Central memory CD8-positive, alpha-beta T cell (primary cell): ENCODE results near the gene PADI1.

Source experiments
- ATAC-seq: fragments of 150-1000 bp; cut with Tn5 transposase; replicated peaks from 2 replicates; pipeline ENCODE4 v1.10.0; 2022; ENCODE audit warnings: mild to moderate bottlenecking, moderate FRiP score, moderate number of reproducible peaks; ENCODE audit not compliant: poor library complexity, severe bottlenecking; ENCODE audit errors: extremely low read depth
- DNase-seq, 2 donors: peaks; one replicate each; pipeline ENCODE4 v3.0.0; 2021; ENCODE audit warnings: low spot score in 2 of 2
- H3K27ac Mint-ChIP-seq: one replicate; pipeline ENCODE4 v1.8.0; 2022; ENCODE audit warnings: low read depth, mild to moderate bottlenecking, moderate library complexity, mixed read lengths
- H3K27me3 Mint-ChIP-seq: one replicate; pipeline ENCODE4 v1.8.0; 2022; ENCODE audit warnings: mixed read lengths
- H3K36me3 Mint-ChIP-seq: one replicate; pipeline ENCODE4 v1.8.0; 2022; ENCODE audit warnings: mild to moderate bottlenecking, moderate library complexity, mixed read lengths; ENCODE audit not compliant: insufficient read depth
- H3K4me1 Mint-ChIP-seq: one replicate; pipeline ENCODE4 v1.8.0; 2022; ENCODE audit warnings: mixed read lengths
- H3K4me3 Mint-ChIP-seq: one replicate; pipeline ENCODE4 v1.8.0; 2022; ENCODE audit warnings: mild to moderate bottlenecking, moderate library complexity, mixed read lengths
- H3K9me3 Mint-ChIP-seq: one replicate; pipeline ENCODE4 v1.8.0; 2022; ENCODE audit warnings: mixed read lengths

Gene PADI1

DNA sequence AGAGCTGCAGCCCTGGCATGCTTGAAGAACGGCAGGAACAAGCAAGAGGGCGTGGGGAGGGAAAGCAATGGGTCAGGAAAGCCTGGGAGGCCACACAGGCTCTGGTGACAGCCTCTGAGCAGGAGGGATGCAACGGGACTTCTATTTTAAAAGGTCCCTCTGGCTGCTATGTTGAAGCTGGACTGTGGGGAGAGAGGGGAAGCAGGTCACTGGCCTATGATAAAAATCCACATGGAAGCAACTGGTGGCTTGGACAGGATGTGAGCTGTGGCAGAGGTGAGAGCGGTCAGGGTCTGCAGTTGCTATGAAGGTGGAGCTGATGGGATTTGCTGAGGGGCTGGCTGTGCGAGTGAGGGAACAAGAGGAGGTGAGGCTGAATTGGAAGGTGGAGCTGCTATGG lies 11.2 kb downstream of the PADI1 start:
- H3K4me1 Mint-ChIP-seq, result peaks cover 14% of the 10 kb centered on the region
- no peak overlapping the region for H3K27ac Mint-ChIP-seq
- DNase-seq, result no peak
- no peaks in the 10 kb centered on the region for H3K36me3 Mint-ChIP-seq
- H3K9me3 Mint-ChIP-seq, result no peaks in the 10 kb centered on the region
- ATAC-seq, result no peak
- peaks cover 54% of the 10 kb centered on the region for H3K27me3 Mint-ChIP-seq
- no peak overlapping the region for H3K4me3 Mint-ChIP-seq

DNA sequence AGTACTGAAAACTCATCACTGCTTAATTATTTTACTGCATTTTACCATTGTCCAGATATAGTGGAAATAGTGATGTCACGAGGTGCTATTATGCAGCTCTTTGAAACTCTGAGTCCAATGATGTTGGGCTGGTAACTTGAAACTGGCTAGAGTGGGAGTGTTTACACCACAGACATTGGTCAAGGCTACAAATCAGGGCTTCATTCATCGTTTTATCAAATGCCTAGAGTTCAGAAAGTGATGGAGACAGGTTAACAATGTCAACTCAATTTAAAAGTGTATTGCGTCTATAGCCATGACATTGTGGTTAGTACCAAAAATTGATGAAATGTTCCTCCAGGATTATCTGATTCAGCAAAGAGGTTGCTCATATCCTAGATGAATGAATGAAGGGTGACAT lies 12.7 kb downstream of the PADI1 start:
- H3K4me1 Mint-ChIP-seq, result peaks cover 10% of the 10 kb centered on the region

DNA sequence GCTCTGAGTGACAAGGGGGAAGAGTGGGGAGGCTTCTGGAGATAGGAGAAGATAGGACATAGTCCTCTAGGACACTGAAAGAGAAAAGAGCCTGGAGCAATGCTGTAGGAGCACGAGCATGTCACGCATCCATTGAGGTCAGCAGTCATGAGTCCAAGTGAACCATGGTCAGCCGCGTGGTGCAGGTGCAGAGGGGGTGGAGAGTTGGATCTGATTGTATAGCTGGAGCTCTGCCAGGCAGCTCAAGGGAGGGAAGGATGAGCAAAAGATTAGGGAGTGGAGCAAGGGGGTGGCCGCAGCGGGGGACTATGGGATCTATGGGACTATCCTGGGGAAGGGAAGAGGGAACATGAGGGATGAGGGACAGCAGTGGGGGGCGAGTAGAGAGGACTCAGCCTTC lies 14.0 kb downstream of the PADI1 start:
- Mint-ChIP-seq H3K4me3 (no peak overlapping the region), H3K27me3 (peaks cover 39% of the 10 kb centered on the region), H3K4me1 (no peaks in the 10 kb centered on the region), H3K9me3 (no peaks in the 10 kb centered on the region), H3K36me3 (no peaks in the 10 kb centered on the region), H3K27ac (no peak overlapping the region)
- no peak for ATAC-seq
- DNase-seq, result no peak

More for the DNA sequence above, 12.7 kb downstream of the PADI1 start:
- no peak for DNase-seq
- no peak overlapping the region for H3K27ac Mint-ChIP-seq
- ATAC-seq, result no peak
- no peaks in the 10 kb centered on the region for H3K9me3 Mint-ChIP-seq
- no peak overlapping the region for H3K4me3 Mint-ChIP-seq
- peaks cover 53% of the 10 kb centered on the region for H3K27me3 Mint-ChIP-seq
- no peaks in the 10 kb centered on the region for H3K36me3 Mint-ChIP-seq

DNA sequence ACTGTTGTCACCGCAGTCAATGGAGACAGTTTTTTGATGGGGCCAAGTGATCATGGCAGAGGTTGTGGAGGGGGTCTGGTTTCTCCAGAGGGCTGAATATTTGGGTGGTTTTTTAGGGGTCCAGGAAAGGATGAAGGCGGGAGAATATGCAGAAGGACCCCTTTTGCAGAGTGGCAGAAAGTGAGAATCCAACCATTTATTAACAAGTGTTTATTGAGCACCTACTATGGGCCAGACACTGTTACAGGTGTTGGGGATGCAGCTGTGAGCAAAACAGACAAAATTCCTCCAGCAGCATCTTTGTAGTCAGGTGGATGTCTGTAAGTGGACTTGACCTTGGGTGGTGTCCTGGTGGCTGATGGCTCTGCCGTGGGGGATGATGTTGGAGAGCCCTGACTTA lies 15.4 kb downstream of the PADI1 start:
- ATAC-seq (no peak), DNase-seq (no peak)
- H3K27me3 Mint-ChIP-seq, result peaks cover 26% of the 10 kb centered on the region
- H3K4me1 Mint-ChIP-seq, result no peaks in the 10 kb centered on the region
- H3K9me3 Mint-ChIP-seq, result no peaks in the 10 kb centered on the region
- H3K27ac Mint-ChIP-seq, result no peak overlapping the region
- no peaks in the 10 kb centered on the region for H3K36me3 Mint-ChIP-seq
- H3K4me3 Mint-ChIP-seq, result no peak overlapping the region

DNA sequence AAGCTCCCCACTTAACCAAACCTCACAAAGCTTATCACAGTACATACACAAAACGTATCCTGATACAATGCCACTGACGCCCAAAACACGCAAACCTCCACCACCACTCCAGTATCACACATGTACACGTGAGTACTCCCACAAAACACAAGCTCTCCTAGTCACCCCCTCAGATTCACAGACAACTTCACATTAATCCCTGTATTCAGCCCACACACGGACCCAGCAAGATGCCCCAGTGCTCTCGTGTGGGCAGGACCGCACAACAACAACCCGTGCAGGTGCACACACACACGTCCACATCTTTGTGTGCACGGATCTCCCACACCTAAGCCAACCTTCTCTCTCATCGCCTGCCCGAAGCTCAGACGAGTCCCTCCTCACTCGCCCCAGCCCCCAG lies 17.6 kb downstream of the PADI1 start:
- H3K27me3 Mint-ChIP-seq, result peaks cover 12% of the 10 kb centered on the region
- ATAC-seq, result no peak
- no peak overlapping the region for H3K27ac Mint-ChIP-seq
- H3K36me3 Mint-ChIP-seq, result no peaks in the 10 kb centered on the region
- H3K4me1 Mint-ChIP-seq, result no peaks in the 10 kb centered on the region
- no peaks in the 10 kb centered on the region for H3K9me3 Mint-ChIP-seq
- no peak for DNase-seq
- H3K4me3 Mint-ChIP-seq, result no peak overlapping the region

DNA sequence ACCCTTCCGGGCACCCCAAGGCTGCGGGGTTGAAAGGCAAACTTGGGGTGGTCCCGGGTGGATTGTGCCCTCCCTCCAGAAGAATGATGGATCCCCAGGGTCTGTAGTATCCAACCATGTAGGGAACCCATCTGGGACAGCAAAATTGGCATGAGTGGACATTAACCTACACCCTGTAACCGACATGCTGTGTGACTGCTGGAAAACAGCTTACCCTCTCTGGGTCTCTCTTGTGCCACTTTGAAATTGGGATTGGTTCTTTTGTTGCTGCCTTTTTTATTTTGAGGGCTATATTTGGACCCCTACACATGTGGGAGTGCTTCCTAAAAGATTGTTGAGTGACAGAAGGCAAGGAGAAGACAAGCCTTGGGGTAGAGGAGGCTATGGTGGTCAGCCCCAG lies 19.5 kb downstream of the PADI1 start:
- DNase-seq, result no peak
- no peak for ATAC-seq

DNA sequence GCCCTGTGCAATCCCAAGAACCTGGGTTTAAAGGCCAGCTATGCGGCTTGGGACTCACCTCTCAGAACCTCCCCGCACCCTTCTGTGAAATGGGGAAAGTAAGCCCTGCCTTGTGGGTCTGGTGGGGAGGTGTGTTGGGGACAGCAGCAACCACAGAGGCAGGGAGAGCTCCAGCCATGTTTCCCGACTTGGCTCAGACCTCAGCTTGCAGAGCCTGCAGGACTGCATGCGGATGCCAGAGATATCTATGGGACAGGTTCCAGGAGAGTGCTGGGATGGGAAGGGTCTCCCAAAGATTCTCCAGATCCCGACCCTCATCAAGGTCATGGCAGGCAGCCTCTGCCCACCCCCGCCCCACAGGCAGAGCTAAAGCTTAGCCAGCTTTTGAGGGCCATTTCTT lies 20.2 kb downstream of the PADI1 start:
- no peak for ATAC-seq

More for the DNA sequence above, 19.5 kb downstream of the PADI1 start:
- peaks cover 15% of the 10 kb centered on the region for H3K27me3 Mint-ChIP-seq
- no peaks in the 10 kb centered on the region for H3K36me3 Mint-ChIP-seq
- H3K4me1 Mint-ChIP-seq, result no peaks in the 10 kb centered on the region
- H3K4me3 Mint-ChIP-seq, result no peak overlapping the region
- no peak overlapping the region for H3K27ac Mint-ChIP-seq
- no peaks in the 10 kb centered on the region for H3K9me3 Mint-ChIP-seq

DNA sequence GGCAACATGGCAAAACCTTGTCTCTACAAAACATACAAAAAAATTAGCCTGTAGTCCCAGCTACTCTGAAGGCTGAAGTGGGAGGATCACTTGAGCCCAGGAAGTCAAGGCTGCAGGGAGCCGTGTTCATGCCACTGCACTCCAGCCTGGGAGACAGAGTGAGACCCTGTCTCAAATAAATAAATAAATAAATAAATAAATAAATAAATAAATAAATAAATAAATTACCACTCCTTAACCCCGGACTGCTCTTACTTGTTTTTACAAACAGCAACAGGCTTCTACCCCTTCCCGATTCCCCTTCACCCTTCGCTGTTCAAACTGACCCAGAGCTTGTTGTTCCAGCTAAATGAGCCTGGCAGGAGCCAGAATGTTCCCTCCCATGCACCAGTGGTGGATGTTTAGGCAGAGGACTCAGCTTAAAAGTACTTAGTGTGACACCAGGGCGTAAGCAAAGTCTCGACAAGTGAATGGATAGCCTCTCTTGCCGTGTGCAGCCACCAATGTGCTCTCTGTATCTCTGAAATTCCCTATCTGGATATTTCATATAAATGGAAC lies 22.5 kb downstream of the PADI1 start:
- no peak for ATAC-seq
- no peak for DNase-seq
- Mint-ChIP-seq H3K36me3 (no peaks in the 10 kb centered on the region), H3K4me3 (no peak overlapping the region), H3K9me3 (no peaks in the 10 kb centered on the region), H3K27ac (no peak overlapping the region), H3K4me1 (no peaks in the 10 kb centered on the region), H3K27me3 (peaks cover 23% of the 10 kb centered on the region)

More for the DNA sequence above, 20.2 kb downstream of the PADI1 start:
- Mint-ChIP-seq H3K9me3 (no peaks in the 10 kb centered on the region), H3K27me3 (peaks cover 22% of the 10 kb centered on the region), H3K4me3 (no peak overlapping the region), H3K4me1 (no peaks in the 10 kb centered on the region), H3K27ac (no peak overlapping the region), H3K36me3 (no peaks in the 10 kb centered on the region)
- DNase-seq, result no peak

DNA sequence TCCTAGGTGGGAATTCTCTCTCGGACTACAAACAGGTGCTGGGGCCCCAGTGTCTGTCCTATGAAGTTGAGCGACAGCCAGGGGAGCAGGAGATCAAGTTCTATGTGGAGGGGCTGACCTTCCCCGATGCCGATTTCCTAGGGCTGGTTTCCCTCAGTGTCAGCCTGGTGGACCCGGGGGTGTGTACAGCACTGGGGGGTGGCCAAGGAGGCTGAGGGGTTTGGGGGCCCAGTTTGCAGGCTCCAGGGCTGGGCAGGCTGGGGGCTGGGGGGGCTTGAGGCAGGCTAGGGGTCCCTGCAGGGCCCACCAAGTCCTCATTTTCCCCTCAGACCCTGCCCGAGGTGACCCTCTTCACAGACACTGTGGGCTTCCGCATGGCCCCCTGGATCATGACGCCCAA lies 23.7 kb downstream of the PADI1 start:
- Mint-ChIP-seq H3K27ac (no peak overlapping the region), H3K36me3 (no peaks in the 10 kb centered on the region), H3K9me3 (no peaks in the 10 kb centered on the region), H3K27me3 (peaks cover 35% of the 10 kb centered on the region), H3K4me1 (no peaks in the 10 kb centered on the region), H3K4me3 (no peak overlapping the region)
- no peak for DNase-seq
- no peak for ATAC-seq

DNA sequence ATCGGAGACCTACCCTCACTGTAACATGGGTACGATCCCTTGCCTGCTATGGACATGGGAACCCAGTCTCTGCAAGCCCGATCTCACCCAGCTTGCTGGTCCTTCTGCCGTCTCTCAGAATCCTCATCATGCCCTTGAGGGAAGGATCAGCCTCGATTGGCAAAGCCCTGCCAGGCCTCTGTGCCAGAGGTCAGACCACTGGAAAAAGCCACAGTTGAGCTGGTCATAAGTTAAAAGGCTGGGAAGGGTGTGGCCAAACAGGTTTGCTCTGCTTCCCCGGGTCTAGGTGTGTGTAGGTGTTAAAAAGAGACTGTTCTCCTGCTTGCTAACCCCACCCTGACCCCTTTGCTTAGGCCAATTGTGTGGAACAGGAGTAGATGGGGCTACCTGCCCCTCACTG lies 24.5 kb downstream of the PADI1 start:
- peaks cover 35% of the 10 kb centered on the region for H3K27me3 Mint-ChIP-seq
- no peak overlapping the region for H3K4me3 Mint-ChIP-seq
- DNase-seq (no peak), ATAC-seq (no peak)
- H3K36me3 Mint-ChIP-seq, result no peaks in the 10 kb centered on the region
- H3K27ac Mint-ChIP-seq, result no peak overlapping the region
- H3K4me1 Mint-ChIP-seq, result no peaks in the 10 kb centered on the region
- no peaks in the 10 kb centered on the region for H3K9me3 Mint-ChIP-seq

DNA sequence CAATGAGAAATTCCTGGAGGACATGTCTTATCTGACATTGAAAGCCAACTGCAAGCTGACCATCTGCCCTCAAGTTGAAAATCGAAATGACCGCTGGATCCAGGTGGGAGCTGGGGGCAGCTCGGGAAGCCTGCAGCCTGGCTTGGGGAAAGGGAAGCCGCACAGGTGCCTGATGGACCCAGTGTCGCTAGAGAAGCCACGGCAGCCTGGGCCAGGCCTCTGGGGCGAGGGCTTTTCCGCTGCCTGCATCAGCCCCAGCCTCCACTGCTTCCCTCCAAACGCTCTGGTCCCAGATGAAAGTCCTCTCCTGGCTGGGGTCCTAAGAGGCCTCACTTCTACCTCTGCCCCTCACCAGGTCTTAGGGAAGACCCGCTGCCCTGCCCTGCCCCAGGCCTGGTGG lies 25.2 kb downstream of the PADI1 start:
- DNase-seq (no peak), ATAC-seq (no peak)
- Mint-ChIP-seq H3K27me3 (peaks cover 36% of the 10 kb centered on the region), H3K36me3 (no peaks in the 10 kb centered on the region), H3K9me3 (no peaks in the 10 kb centered on the region), H3K4me1 (no peaks in the 10 kb centered on the region), H3K4me3 (no peak overlapping the region), H3K27ac (no peak overlapping the region)

DNA sequence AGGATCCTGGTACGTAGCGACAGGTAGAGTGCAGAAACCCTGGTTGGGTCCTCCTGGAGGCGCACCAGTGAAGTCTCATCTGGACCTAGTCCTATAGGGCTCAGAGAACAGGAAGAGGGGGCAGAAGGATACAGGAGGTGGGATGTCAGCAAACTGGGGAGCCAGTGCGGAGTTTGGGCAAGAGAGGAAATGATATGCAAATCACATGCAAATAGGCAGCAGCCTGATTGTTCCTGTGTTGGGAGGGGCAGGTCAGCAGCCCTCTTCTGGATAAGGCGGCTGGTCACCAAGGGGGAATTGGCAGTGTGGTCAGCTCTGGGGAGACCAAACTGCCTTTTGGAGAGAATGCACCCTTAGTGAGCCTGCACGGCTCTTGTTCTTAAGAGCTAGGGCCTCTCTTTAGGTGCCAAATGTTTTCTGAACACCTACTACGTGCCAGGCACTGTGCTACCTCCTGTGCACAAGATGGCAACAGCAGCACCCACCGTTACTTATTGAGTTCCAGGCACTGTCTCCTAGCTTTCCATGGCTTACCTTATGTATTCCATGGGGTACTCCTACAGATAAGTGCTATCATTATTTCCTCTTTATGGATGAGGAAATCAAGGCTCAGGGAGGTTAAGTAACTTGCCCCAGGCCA lies 25.9 kb downstream of the PADI1 start:
- H3K4me1 Mint-ChIP-seq, result no peaks in the 10 kb centered on the region
- H3K36me3 Mint-ChIP-seq, result no peaks in the 10 kb centered on the region
- no peak overlapping the region for H3K4me3 Mint-ChIP-seq
- DNase-seq (no peak), ATAC-seq (no peak)
- no peak overlapping the region for H3K27ac Mint-ChIP-seq
- H3K9me3 Mint-ChIP-seq, result no peaks in the 10 kb centered on the region
- H3K27me3 Mint-ChIP-seq, result peaks cover 42% of the 10 kb centered on the region

DNA sequence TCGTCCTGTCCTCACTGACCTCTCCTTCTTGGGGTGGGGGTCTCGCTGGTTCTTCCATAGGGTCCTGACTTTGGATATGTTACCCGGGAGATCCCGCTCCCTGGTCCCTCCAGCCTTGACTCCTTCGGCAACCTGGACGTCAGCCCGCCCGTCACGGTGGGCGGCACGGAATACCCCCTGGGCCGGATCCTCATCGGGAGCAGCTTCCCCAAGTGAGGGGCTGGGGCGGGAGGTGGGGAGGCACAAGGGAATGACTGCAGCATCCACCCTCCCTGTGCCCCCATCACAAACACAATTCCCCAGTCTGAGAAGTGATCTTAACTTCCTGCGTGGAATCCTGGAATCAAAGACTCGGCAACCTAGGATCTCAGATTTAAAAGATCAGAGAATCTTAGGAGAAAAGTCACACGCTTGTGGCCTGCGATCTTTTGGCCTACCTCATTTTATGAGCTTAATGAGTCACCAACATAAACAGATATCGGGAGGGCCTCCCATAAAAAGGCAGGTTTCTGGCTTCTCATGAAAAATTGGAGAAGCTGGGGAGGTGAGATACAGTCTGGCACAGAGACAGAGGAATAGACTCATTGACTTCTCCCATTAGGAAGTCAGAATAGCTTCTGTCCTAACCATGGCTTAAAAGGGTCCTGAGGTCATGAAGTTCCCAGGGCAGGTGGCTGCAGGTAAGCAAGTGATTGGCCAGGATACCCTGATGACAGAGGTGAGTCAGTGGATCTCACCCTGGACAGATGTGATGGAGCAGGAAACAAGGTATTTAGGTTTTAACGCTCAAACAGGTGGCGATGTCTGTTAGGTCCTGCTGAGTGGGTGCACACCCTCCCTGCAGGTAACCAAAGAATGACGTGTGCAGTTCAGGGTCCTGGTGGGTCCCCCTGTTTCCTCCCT lies 28.1 kb downstream of the PADI1 start:
- Mint-ChIP-seq H3K27ac (no peak overlapping the region), H3K36me3 (no peaks in the 10 kb centered on the region), H3K9me3 (no peaks in the 10 kb centered on the region), H3K4me3 (no peak overlapping the region), H3K4me1 (peaks cover 7% of the 10 kb centered on the region), H3K27me3 (peaks cover 42% of the 10 kb centered on the region)
- DNase-seq, result no peak
- no peak for ATAC-seq
